ENCODE data around the gene RFT1. TPM values are rescaled to one million over a fixed set of nuclear protein-coding genes. Genes with fewer than 3 reads are reported as not detected.

The RFT1 gene
- total RNA-seq, 1 donor from 2014 or later = 10.5 TPM

- H3K27ac Mint-ChIP-seq (ENCODE audit: unreplicated experiment) = no peak overlapping the region
- peaks cover 9% of the 10 kb centered on the region for H3K27me3 Mint-ChIP-seq (ENCODE audit: unreplicated experiment)
- TF ChIP-seq CTCF (IDR thresholded peaks at IDR 0.05; ENCODE audit: partially characterized antibody, unreplicated experiment) = no peak
These were observed 50.3 kb downstream of the RFT1 start for GRCh38 chr3:53079791-53080555.

GRCh38 chr3:53079147-53079546, 51.1 kb downstream of the RFT1 start:
- no peak for TF ChIP-seq CTCF (IDR thresholded peaks at IDR 0.05; ENCODE audit: partially characterized antibody, unreplicated experiment)
- Mint-ChIP-seq H3K4me3 (ENCODE audit: unreplicated experiment) (no peak overlapping the region), H3K36me3 (ENCODE audit: unreplicated experiment) (no peaks in the 10 kb centered on the region), H3K27me3 (ENCODE audit: unreplicated experiment) (peaks cover 9% of the 10 kb centered on the region), H3K27ac (ENCODE audit: unreplicated experiment) (no peak overlapping the region), H3K4me1 (ENCODE audit: low read depth, unreplicated experiment) (peaks cover 5% of the 10 kb centered on the region), H3K9me3 (ENCODE audit: unreplicated experiment) (peaks cover 1% of the 10 kb centered on the region)
- no peak for DNase-seq

More at GRCh38 chr3:53079791-53080555, 50.3 kb downstream of the RFT1 start:
- Mint-ChIP-seq H3K36me3 (ENCODE audit: unreplicated experiment) (no peaks in the 10 kb centered on the region), H3K4me3 (ENCODE audit: unreplicated experiment) (no peak overlapping the region), H3K4me1 (ENCODE audit: low read depth, unreplicated experiment) (peaks cover 8% of the 10 kb centered on the region), H3K9me3 (ENCODE audit: unreplicated experiment) (no peaks in the 10 kb centered on the region)
- DNase-seq = no peak

GRCh38 chr3:53078656-53079055, 51.6 kb downstream of the RFT1 start:
- TF ChIP-seq CTCF (IDR thresholded peaks at IDR 0.05; ENCODE audit: partially characterized antibody, unreplicated experiment) = no peak
- H3K27ac Mint-ChIP-seq (ENCODE audit: unreplicated experiment) = no peak overlapping the region
- H3K4me1 Mint-ChIP-seq (ENCODE audit: low read depth, unreplicated experiment) = peaks cover under 1% of the 10 kb centered on the region
- no peaks in the 10 kb centered on the region for H3K36me3 Mint-ChIP-seq (ENCODE audit: unreplicated experiment)
- H3K4me3 Mint-ChIP-seq (ENCODE audit: unreplicated experiment) = no peak overlapping the region
- no peak for DNase-seq
- H3K9me3 Mint-ChIP-seq (ENCODE audit: unreplicated experiment) = peaks cover 2% of the 10 kb centered on the region
- peaks cover 9% of the 10 kb centered on the region for H3K27me3 Mint-ChIP-seq (ENCODE audit: unreplicated experiment)

- peaks cover 9% of the 10 kb centered on the region for H3K27me3 Mint-ChIP-seq (ENCODE audit: unreplicated experiment)
- peaks cover 2% of the 10 kb centered on the region for H3K4me1 Mint-ChIP-seq (ENCODE audit: low read depth, unreplicated experiment)
- H3K4me3 Mint-ChIP-seq (ENCODE audit: unreplicated experiment) = no peak overlapping the region
- no peak overlapping the region for H3K27ac Mint-ChIP-seq (ENCODE audit: unreplicated experiment)
- no peak for DNase-seq
- TF ChIP-seq CTCF (IDR thresholded peaks at IDR 0.05; ENCODE audit: partially characterized antibody, unreplicated experiment) = no peak
- peaks cover 2% of the 10 kb centered on the region for H3K9me3 Mint-ChIP-seq (ENCODE audit: unreplicated experiment)
- no peaks in the 10 kb centered on the region for H3K36me3 Mint-ChIP-seq (ENCODE audit: unreplicated experiment)
These were observed 52.6 kb downstream of the RFT1 start for GRCh38 chr3:53077476-53078220.

- TF ChIP-seq CTCF (IDR thresholded peaks at IDR 0.05; ENCODE audit: partially characterized antibody, unreplicated experiment) = no peak
- Mint-ChIP-seq H3K27me3 (ENCODE audit: unreplicated experiment) (peaks cover 6% of the 10 kb centered on the region), H3K9me3 (ENCODE audit: unreplicated experiment) (peaks cover 3% of the 10 kb centered on the region), H3K27ac (ENCODE audit: unreplicated experiment) (no peak overlapping the region), H3K4me1 (ENCODE audit: low read depth, unreplicated experiment) (peaks cover 4% of the 10 kb centered on the region), H3K4me3 (ENCODE audit: unreplicated experiment) (no peak overlapping the region), H3K36me3 (ENCODE audit: unreplicated experiment) (no peaks in the 10 kb centered on the region)
- no peak for DNase-seq
These were observed 54.5 kb downstream of the RFT1 start for GRCh38 chr3:53075743-53076140.
